ENCODE data around the gene WAC.
A peak's percentile ranks its signal among the peaks of the same experiment; 100 is the strongest.
"Not testable (repeated sequence)": the region's sequence is repeated elsewhere in the genome, so short reads cannot be mapped to it uniquely, and the experiment has no call there.

Gene WAC

DNA sequence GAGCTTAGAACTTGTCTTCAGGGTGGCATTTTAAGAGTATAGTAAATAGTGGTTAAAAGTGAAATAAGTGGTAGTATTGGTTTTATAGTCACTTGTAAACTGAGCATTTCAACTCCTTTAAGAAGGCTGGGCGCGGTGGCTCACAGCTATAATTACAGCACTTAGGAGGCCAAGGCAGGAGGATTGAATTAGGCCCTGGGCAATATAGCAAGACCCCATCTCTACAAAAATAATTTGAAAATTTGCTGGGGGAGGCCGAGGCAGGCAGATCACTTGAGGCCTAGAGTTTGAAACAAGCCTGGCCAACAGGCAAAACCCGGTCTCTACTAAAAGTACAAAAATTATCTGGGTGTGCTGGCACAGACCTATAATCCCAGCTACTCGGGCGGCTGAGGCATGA lies 80.0 kb downstream of the WAC start:
- DNase-seq (ENCODE audit: low read depth in 2 of 2): no peak

DNA sequence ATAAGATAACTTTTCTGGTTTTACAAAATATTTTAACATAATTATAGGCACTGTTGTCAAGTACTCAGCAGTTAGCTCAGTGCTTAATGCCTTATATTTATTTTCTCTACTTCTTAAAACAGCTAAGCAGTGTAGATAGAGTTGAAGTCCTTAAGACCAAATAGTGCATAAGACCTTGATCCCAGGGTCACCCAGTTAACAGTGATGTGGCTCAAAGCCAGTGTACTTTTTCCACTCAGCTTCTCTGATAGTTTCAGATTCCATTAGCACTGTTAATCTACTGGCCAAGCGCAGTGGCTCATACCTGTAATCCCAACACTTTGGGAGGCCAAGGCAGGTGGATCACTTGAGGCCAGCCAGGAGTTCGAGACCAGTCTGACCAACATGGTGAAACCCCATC lies 83.6 kb downstream of the WAC start:
- no peak for DNase-seq (ENCODE audit: low read depth in 2 of 2)

DNA sequence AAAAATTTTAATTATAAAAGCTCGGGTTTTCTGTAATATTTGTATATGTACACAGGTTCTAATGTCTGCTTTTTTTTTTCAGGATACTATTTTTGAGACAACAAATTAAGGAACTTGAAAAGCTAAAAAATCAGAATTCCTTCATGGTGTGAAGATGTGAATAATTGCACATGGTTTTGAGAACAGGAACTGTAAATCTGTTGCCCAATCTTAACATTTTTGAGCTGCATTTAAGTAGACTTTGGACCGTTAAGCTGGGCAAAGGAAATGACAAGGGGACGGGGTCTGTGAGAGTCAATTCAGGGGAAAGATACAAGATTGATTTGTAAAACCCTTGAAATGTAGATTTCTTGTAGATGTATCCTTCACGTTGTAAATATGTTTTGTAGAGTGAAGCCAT lies 86.5 kb downstream of the WAC start:
- DNase-seq (ENCODE audit: low read depth in 2 of 2): no peak

DNA sequence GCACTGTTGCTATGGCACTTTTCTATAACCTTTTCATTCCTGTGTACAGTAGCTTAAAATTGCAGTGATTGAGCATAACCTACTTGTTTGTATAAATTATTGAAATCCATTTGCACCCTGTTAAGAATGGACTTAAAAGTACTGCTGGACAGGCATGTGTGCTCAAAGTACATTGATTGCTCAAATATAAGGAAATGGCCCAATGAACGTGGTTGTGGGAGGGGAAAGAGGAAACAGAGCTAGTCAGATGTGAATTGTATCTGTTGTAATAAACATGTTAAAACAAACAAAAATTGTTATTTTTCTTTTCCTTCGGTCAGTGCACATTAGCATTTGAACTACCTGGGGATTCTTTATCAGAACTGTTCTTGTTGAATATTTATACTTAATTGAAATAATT lies 87.3 kb downstream of the WAC start:
- DNase-seq (ENCODE audit: low read depth in 2 of 2): no peak

DNA sequence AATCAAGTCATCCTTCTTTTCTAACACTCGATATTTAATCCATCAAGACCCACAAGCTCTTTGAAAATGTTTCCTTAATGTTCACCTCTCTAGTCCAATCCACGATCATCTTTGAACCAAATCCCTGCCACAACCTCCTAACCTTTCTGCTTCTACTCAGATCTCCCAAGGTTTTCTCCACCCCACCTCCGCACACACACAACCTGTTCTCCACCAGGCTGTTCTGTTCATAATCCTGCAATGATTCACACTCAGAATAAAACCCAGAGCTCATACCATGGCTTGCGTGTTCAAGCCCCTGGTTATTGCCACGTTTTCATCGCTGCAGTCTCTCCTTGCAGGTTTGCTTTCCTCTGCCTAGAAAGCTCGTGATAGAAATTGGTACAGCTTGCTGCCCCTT lies 90.6 kb downstream of the WAC start:
- DNase-seq (ENCODE audit: low read depth in 2 of 2): no peak

DNA sequence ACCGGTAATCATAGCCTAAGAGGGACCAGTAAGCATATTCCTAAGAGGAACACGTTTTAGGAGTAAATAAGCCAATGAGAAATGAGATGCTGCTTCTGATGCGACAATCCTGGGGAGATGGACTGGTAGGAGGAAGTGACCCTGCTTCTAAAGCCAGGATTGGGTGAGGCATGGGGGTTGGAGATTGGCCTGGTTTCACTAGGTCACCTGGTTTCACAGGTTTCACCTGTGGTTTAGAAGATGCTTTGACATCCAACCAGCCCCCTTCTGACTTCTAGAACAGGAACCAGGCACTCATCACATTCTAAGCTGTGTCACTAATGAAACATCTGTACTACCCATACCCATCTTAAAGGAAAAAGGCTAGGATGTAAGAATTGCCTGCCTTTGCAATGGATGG lies 91.4 kb downstream of the WAC start:
- no peak for DNase-seq (ENCODE audit: low read depth in 2 of 2)

DNA sequence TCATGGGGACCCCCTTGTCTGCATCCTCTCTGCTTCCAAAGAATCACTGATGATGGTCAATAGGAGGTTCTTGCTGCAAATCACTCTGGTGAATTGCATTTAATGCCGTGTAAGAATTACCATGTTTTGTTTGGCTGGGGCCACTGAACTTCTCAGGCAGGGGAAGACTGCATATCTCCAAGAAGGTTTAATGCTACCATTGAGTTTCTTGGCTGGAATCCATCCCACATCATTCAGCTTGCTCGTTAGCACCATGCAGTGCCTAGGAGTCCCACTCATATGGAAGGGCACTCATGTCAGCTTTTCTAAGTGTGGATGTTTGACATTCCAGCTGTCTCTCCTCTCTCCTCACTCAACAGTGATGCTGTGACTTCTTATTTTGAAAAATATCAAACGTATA lies 94.2 kb downstream of the WAC start:
- DNase-seq (ENCODE audit: low read depth in 2 of 2): no peak

DNA sequence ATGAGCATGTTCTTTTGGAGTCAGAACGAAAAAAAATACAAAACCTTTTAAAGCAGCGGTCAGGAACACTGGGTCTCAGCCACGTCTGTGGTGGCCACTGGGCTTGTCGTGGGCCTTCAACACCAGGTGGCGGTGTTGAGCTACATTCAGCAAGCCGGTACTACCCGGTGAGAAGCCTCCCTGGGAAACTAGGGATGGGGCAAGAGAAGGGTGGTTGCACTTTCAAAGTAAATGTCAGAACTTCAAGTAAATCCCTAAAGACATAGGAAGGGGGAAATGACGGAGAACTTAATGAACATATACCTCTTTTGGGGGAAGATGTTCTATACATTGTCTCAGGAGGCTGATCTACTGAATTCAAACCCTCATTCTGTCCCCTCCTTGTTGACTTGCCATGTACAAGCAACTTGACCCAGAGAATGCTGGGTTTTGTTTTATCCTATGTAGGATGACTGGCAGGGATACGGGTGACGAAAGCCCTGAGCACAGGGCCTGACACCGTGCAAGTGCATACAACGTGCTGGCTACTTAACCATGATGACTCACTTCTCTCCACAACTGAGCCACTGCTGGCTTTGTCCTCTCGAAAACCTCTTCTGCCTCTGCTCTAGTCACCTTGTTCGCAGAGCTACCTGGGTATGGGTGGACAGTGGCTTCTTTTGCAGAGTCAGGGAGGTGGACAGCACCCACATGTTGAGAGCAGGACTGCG lies 95.4 kb downstream of the WAC start:
- DNase-seq (ENCODE audit: low read depth in 2 of 2): peak; percentile 43 to 60

DNA sequence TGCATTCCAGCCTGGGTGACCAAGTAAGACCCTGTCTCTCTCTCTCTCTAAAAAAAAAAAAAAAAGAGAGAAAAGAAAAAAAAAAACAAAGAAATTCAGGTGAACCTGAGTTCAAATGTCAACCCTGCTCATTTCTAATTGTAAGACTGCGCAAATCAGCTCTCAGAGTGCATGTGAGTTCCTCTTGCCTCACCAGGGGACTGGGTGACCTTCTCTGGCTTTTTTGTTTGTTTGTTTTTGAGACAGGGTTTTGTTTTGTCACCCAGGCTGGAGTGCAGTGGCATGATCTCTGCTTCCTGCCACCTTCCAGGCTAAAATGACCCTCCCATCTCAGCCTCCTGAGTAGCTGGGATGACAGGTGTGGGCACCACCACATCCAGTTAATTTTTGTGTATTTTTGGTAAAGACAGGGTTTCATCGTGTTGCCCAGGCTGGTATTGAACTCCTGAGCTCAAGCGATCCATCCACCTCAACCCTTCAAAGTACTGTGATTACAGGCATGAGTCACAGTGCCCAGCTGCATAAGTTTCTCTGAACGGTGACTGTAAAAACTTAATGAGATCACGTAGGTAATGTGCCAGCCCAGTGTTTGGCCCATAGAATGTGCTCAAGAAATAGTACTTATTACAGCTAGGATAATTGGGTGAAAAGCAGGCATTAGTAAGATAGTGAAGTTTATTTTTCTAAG lies 99.1 kb downstream of the WAC start:
- no peak for DNase-seq (ENCODE audit: low read depth in 2 of 2)

DNA sequence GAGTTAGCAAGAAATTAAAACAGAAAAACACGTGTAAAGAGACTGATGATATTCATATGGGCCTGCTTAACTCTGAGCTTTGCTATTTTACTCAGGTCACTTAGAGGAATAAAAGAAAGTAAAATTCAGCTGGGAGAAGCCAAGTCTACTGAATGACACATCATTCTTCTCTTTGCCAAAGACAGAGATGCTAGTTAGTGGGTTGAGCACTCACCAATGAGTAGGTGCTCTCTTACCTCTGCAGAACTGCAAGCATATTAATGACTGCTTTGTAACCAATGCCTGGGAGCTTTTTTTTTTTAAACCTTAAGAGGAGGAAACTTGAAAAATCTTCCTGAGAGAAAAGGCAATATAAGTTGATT lies 99.6 kb downstream of the WAC start:
- no peak for DNase-seq (ENCODE audit: low read depth in 2 of 2)

DNA sequence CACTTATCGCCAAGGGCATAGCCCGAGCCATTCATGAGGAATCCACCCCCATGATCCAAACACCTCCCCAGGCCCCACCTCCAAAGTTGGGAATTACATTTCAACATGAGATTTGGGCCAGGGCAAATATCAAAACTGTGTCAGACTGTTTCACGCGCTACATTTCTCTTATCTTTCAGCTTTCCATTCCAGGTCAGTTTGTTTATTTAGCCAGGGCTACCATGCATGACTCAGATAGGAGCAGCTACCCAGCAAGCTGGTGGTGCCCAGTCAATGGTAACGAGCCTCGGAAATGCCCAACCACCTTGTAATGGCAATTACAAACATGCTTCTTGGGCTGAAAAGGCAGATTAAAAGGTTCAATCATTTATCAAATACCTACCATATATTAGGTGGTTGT lies 100.8 kb downstream of the WAC start:
- no peak for DNase-seq (ENCODE audit: low read depth in 2 of 2)

DNA sequence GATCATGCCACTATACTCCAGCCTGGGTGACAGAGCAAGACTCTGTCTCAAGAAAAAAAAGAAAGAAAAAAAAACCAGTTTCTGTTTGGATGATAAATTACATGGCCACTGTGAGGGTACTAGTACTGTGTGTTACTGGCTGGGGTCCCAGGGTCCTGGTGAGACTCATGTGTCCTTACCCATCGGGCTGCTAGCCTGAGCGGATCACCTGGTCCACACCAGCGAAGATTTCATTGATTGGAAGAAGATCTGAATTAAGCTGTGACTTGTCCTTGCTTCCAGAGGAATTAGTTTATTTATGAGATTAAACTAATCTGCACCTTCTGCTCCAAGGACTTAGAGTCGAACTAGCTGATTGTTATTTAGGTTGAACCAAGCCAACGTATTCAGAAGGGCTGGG lies 104.4 kb downstream of the WAC start:
- DNase-seq (ENCODE audit: low read depth in 2 of 2): no peak

DNA sequence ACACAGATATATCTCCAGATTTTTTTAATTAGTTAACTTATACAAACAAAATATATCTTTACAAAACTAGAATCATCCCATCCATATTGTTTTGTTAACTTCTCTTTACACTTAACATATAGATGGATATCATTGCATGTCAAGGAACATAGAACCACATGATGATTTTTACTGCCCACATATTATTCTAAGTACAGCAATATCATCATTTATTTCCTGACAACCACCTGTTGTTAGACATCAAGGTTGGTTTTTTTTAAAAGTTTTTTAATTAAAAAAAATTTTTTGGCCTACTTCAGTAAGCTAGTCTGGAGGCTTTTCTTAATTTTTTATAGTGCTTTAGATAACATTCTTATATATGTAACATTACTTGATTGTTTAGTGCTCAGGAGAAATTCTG lies 105.5 kb downstream of the WAC start:
- DNase-seq (ENCODE audit: low read depth in 2 of 2): no peak

DNA sequence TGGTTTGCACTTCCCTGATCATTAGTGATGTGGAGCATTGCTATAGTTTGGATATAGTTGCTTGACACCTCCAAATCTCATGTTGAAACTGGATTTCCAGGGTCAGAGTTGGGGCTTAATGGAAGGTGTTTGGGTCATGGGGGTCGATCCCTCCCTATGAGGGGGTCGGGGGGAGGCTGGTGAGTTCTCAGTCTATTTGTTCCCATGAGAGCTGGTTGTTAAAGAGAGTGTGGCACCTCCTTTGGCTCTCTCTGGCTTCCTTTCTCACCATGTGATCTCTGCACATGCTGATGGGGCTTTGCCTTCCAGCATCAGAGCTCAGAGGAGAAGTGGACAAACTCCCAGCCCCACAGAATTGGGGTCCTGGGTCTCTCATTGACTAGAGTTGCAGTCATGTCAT lies 107.6 kb downstream of the WAC start:
- no peak for DNase-seq (ENCODE audit: low read depth in 2 of 2)

DNA sequence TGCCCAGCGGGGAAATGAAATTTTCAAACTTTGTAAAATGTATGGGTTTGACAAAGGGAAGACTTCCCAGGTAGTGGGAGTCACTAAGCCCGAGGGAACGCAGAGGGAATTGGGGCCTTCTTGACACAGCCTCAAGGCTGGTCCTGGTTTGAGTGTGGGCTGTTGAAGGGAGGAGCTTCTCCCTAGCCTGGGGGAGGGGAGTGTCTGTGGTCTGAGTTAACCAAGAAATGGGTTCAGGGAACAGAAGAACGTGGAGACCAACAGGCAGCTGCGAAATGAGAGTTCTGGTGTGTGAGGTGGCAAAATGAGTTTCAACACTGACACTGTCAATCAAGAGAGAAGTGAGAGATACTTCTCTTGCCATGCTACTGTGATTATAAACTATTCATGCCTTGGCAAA lies 111.7 kb downstream of the WAC start:
- no peak for DNase-seq (ENCODE audit: low read depth in 2 of 2)

DNA sequence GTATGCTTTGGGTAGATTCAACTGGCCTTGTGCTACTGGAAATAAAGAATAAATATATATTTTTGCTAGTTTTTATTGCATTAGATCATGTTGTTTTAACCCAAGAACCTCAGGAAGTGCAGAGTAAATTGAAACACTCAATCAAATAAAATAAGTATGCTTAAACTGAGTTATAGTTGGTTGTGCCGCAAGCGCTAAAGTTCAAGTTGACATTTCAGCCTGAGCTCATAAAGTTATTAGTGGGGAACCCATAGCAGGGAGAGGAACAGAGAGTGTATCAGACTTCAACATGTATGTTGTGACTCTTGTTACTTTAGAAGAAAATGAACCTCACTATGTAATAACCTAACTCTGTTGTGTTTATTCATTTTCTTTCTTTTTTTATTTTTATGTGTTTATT lies 119.2 kb downstream of the WAC start:
- no peak for DNase-seq (ENCODE audit: low read depth in 2 of 2)

DNA sequence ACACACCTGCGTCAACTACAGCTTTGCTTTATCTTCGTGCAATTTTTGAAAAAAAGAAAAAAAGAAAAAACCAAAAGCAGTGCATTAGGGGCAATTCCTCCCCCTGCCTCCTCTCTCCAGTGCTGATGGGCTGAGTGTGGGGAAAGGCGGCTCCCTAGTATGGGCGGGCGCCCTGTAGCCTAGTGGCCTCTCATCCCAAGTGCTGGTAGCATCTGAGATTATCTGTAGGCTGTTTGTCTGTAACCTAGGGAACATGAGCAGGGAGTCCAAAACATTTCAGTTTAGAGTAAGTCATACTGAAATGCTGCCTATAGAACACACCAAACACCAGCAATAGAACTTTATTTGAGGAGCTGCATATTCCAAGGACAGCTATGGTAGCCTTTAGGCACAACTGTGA lies 119.8 kb downstream of the WAC start:
- DNase-seq (ENCODE audit: low read depth in 2 of 2): no peak

DNA sequence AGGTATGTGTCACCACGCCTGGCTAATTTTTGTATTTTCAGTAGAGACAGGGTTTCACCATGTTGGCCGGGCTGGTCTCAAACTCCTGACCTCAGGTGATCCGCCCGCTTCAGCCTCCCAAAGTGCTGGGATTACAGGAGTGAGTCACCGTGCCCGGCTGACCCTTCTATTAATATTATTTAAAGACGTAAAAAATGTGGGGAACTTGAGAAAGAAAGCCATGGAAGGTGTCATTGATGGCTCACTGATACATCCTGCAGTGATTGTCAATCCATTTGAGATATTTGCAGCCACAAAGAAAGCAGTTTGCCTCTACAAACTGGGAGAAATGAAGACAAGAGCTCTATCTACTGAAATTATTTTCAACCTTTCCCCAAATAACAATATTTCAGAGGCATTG lies 125.9 kb downstream of the WAC start:
- DNase-seq (ENCODE audit: low read depth in 2 of 2): not testable (repeated sequence)

DNA sequence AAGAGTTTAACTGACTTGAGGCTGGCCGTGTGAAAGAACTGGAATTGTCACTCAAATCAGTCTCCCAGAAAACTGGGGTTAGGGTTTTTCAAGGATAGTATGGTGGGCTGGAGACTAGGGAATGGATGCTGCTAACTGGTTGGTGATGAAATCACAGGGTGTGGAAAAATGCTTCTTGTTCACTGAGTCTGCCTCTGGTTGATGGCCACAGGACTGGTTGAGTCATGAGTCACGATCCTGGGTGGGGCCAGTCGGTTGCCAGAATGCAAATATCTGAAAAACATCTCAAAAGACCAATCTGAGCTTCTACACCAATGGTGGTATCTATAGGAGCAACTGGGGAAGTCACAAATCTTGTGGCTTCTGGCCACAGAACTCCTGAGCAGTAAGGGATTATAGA lies 128.1 kb downstream of the WAC start:
- DNase-seq (ENCODE audit: low read depth in 2 of 2): no peak

DNA sequence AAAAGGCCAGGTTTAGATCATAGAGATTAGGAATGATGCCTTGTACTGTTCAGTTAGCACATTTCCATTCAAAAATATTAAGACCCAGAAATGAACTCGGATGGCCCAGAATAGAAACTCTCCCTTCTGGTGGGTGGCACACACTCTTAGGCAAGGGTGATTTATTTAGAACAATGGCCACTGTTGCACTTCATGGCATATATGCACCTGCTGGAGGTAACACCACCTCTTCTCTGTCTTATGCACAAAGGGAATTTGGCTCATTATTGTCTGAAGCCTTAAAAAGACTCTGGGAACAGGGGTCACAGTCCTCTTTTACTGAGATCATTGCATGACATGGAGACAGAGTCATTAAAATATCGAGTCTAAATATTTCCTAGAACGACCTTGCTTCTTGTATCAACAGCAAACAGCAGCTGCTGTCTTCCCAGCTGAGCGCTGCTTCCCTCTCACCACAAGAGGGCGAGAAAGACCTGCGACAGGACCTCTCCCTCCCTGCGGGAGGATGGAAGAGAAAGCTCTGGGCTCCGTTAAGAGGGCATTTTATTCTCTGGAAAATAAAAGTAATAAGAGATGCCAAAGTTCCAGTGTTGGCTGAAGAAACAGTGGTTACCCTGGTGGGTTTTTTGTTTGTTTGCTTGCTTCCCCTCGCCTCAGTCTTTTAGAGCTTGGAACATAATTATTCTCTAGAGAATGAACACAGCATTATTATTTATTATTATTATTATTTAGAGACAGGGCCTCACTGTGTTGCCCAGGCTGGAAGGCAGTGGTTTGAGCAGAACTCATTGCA lies 130.9 kb downstream of the WAC start:
- DNase-seq (ENCODE audit: low read depth in 2 of 2): peak; percentile 50 to 54

DNA sequence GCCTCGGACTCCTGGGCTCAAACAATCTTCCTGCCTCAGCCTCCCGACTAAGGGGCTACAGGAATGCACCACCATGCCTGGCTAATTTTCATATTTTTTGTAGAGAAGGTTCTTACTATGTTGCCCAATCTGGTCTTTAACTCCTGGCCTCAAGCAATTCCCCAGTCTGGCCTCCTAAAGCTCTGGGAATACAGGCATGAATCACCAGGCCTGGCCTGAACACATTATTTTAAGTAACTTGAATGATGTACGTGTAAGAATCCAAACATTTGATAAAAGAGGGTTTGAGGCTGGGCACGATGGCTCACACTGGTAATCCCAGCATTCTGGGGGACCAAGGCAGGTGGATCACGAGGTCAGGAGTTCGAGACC lies 131.4 kb downstream of the WAC start:
- DNase-seq (ENCODE audit: low read depth in 2 of 2): no peak

DNA sequence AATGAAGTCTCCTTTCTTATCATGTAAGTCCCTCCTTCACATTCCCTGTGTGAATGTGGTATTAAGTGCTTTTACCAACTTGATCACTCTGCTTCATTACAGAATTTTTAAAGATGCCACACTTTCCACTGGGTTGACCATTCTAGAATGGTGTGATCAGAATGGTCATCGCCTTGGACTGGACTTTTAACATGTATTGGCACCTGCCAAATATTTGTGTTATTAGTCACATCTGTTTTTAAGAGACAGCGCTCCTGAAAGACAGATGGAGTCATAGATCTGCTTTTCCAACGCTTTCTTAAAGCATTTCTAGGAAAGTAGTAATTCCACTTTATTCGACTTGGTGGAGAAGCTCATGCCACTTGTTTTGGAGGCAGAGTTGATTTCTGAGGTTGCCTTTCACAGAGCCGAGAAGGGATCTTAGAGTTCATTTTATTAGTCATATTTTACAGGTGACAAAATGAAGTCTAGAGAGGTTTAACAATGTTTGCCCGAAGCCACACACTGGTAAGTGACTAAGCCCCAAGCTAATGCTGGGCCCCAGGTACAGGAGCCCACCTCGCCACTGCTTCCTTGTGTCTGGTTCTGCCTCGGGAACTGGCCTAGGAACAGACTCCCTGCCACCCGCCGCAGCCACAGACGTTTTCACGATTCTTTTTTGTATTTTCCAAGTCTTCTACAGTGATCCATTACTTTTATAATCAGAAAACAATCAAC lies 134.0 kb downstream of the WAC start:
- no peak for DNase-seq (ENCODE audit: low read depth in 2 of 2)

Measured in activated CD4-positive, alpha-beta T cell treated with anti-CD3 and anti-CD28 coated beads for 24 hours (primary cell).